ENCODE data around the gene ARHGAP6.

Gene ARHGAP6

GRCh38 chrX:11412715-11413623, 252.8 kb downstream of the ARHGAP6 start:
- no peak for ATAC-seq

GRCh38 chrX:11409957-11410356, 255.8 kb downstream of the ARHGAP6 start:
- ATAC-seq: no peak
- no peak for TF ChIP-seq RARB (CRISPR knock-in tag; IDR thresholded peaks at IDR 0.05)
- TF ChIP-seq ESRRG (CRISPR knock-in tag; IDR thresholded peaks at IDR 0.05): no peak
- no peak for TF ChIP-seq TOX (CRISPR knock-in tag; IDR thresholded peaks at IDR 0.05; ENCODE audit: borderline replicate concordance)
- TF ChIP-seq ZC3H10 (CRISPR knock-in tag; IDR thresholded peaks at IDR 0.05): no peak
- TF ChIP-seq TSHZ2 (CRISPR knock-in tag; IDR thresholded peaks at IDR 0.05): no peak
- TF ChIP-seq ZNF565 (CRISPR knock-in tag; conservative IDR thresholded peaks at IDR 0.05; ENCODE audit: low read depth): no peak
- TF ChIP-seq ZNF8 (CRISPR knock-in tag; IDR thresholded peaks at IDR 0.05): no peak
- TF ChIP-seq PPARA (CRISPR knock-in tag; IDR thresholded peaks at IDR 0.05; ENCODE audit: borderline replicate concordance): no peak
- TF ChIP-seq ISL1 (CRISPR knock-in tag; IDR thresholded peaks at IDR 0.05): no peak
- TF ChIP-seq CSDC2 (CRISPR knock-in tag; IDR thresholded peaks at IDR 0.05): no peak
- no peak for TF ChIP-seq TCF4 (CRISPR knock-in tag; IDR thresholded peaks at IDR 0.05; ENCODE audit: borderline replicate concordance)

More at GRCh38 chrX:11412715-11413623, 252.8 kb downstream of the ARHGAP6 start:
- TF ChIP-seq TCF4 (CRISPR knock-in tag; IDR thresholded peaks at IDR 0.05; ENCODE audit: borderline replicate concordance) (no peak), ARNTL (CRISPR knock-in tag; IDR thresholded peaks at IDR 0.05; ENCODE audit: borderline replicate concordance, low read depth) (no peak), RARB (CRISPR knock-in tag; IDR thresholded peaks at IDR 0.05) (no peak), CREB5 (CRISPR knock-in tag; IDR thresholded peaks at IDR 0.05; ENCODE audit: low read depth) (no peak), ZFP3 (CRISPR knock-in tag; IDR thresholded peaks at IDR 0.05) (no peak), ZFP30 (CRISPR knock-in tag; IDR thresholded peaks at IDR 0.05) (no peak), CSDC2 (CRISPR knock-in tag; IDR thresholded peaks at IDR 0.05) (no peak), PPARA (CRISPR knock-in tag; IDR thresholded peaks at IDR 0.05; ENCODE audit: borderline replicate concordance) (no peak), ZC3H10 (CRISPR knock-in tag; IDR thresholded peaks at IDR 0.05) (no peak), ESRRG (CRISPR knock-in tag; IDR thresholded peaks at IDR 0.05) (no peak), TSHZ2 (CRISPR knock-in tag; IDR thresholded peaks at IDR 0.05) (no peak), TOX (CRISPR knock-in tag; IDR thresholded peaks at IDR 0.05; ENCODE audit: borderline replicate concordance) (no peak), ZNF565 (CRISPR knock-in tag; conservative IDR thresholded peaks at IDR 0.05; ENCODE audit: low read depth) (no peak), ZNF70 (CRISPR knock-in tag; IDR thresholded peaks at IDR 0.05) (no peak), BACH2 (CRISPR knock-in tag; IDR thresholded peaks at IDR 0.05; ENCODE audit: borderline replicate concordance) (no peak), PATZ1 (CRISPR knock-in tag; IDR thresholded peaks at IDR 0.05; ENCODE audit: borderline replicate concordance) (no peak), OSR1 (CRISPR knock-in tag; IDR thresholded peaks at IDR 0.05) (no peak), GLIS3 (CRISPR knock-in tag; IDR thresholded peaks at IDR 0.05) (no peak), CSRNP3 (CRISPR knock-in tag; IDR thresholded peaks at IDR 0.05) (no peak)
